ENCODE results near the gene CATSPERE.

The CATSPERE gene

DNA sequence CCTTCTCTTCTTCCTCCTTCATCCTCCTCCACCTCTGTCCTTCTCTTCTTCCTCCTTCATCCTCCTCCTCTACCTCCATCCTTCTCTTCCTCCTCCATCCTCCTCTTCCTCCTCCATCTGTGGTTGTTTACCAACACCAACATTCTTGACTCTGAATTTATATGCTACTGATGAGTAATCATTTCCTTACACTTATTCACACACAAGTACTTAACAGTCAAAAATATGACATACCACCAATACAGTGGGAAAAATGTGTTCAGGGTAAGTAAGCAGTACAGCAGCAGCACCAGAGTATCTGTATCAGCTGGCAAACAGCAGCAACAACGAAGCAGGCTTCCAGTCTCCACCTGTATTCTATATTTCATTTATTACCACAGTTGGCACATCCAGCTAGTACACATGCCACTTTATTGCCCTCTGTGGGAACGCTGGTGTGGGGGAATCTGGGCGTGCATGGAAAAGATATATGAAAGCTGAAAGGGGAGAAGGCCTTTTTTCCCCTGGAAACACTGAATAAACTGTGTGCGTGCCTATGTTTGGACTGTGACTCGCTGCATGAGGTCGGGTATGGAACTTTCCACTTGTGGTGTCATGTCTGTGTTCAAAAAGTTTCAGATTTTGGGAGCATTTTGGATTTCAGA, 25.4 kb upstream of the CATSPERE start:
- Histone ChIP-seq H3K36me3 (ENCODE audit: insufficient read depth, low read length) (peaks cover 25% of the 10 kb centered on the region), H3K4me1 (ENCODE audit: control insufficient read depth, insufficient read depth, low read length) (peaks cover 32% of the 10 kb centered on the region), H3K4me2 (ENCODE audit: low read length) (peak overlapping the region; percentile 52), H3K4me3 (ENCODE audit: low read length) (peak overlapping the region; percentile 0), H3K27me3 (ENCODE audit: control insufficient read depth, insufficient read depth, low read length) (no peaks in the 10 kb centered on the region), H3K9ac (ENCODE audit: low read depth, low read length) (peak overlapping the region; percentile 57), H3K9me3 (replicated peaks; ENCODE audit: low read length) (no peaks in the 10 kb centered on the region)

DNA sequence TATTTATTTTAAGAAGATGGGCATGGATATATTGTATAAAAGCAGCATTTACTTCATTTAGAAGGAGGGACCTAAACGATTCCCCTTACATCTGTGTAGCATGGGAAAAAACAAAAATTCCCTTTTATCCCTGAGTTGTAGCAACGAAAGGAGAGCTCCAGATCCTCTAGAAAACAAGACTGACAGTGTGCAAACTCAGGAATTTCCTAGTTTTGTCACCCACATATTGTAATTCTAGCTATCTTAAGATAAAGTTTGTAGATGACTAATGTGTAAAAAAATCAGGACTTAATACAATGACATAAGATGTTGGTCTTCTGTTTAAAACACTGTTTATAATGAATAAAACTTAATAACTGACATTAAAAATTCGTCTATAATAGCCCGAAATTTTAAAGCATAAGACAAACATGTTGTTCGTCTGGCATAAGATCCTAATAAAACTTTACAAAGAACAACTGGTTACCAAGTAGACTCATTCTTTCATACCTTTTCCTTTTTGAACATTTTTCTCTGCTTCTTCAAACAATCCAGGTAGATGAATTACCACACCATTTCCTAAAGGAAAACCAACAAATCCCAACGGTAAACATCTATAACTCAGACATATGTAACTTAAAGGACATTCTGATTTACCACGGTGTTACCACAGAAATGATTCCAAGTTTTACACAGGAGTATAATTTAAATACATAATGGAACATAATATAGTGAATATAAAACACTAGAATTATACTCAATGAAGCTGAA, 24.6 kb upstream of the CATSPERE start:
- peaks cover 17% of the 10 kb centered on the region for H3K36me3 ChIP-seq (ENCODE audit: insufficient read depth, low read length)
- H3K27me3 ChIP-seq (ENCODE audit: control insufficient read depth, insufficient read depth, low read length): no peaks in the 10 kb centered on the region

DNA sequence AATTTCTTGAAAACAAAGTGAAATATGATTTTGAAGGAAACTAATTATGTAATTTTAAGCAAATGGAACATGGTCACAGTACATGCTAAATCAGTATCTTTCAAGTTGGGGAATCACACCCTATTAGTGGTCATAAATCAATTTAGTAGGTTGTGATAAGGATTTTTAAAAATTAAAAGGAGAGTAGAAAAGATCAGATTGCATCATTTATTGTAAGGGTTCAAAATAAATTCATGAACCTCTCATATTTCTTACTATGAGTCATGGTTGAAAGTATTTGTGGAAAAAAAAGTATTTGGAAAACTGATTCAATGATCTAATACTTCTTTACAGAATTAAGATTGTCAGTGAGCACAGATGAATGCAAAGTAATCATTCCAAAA, 24.0 kb upstream of the CATSPERE start:
- Histone ChIP-seq H3K4me3 (ENCODE audit: low read length) (no peak overlapping the region), H3K9ac (ENCODE audit: low read depth, low read length) (peak overlapping the region; percentile 57), H3K4me2 (ENCODE audit: low read length) (peak overlapping the region; percentile 66), H3K4me1 (ENCODE audit: control insufficient read depth, insufficient read depth, low read length) (peaks cover 32% of the 10 kb centered on the region), H3K27me3 (ENCODE audit: control insufficient read depth, insufficient read depth, low read length) (no peaks in the 10 kb centered on the region), H3K9me3 (replicated peaks; ENCODE audit: low read length) (no peaks in the 10 kb centered on the region), H3K36me3 (ENCODE audit: insufficient read depth, low read length) (peaks cover 11% of the 10 kb centered on the region)

More for the DNA sequence above, 24.6 kb upstream of the CATSPERE start:
- peak overlapping the region; percentile 0 for H3K4me3 ChIP-seq (ENCODE audit: low read length)
- H3K4me1 ChIP-seq (ENCODE audit: control insufficient read depth, insufficient read depth, low read length): peaks cover 32% of the 10 kb centered on the region
- H3K9ac ChIP-seq (ENCODE audit: low read depth, low read length): peak overlapping the region; percentile 57
- no peaks in the 10 kb centered on the region for H3K9me3 ChIP-seq (replicated peaks; ENCODE audit: low read length)
- peak overlapping the region; percentile 66 for H3K4me2 ChIP-seq (ENCODE audit: low read length)

DNA sequence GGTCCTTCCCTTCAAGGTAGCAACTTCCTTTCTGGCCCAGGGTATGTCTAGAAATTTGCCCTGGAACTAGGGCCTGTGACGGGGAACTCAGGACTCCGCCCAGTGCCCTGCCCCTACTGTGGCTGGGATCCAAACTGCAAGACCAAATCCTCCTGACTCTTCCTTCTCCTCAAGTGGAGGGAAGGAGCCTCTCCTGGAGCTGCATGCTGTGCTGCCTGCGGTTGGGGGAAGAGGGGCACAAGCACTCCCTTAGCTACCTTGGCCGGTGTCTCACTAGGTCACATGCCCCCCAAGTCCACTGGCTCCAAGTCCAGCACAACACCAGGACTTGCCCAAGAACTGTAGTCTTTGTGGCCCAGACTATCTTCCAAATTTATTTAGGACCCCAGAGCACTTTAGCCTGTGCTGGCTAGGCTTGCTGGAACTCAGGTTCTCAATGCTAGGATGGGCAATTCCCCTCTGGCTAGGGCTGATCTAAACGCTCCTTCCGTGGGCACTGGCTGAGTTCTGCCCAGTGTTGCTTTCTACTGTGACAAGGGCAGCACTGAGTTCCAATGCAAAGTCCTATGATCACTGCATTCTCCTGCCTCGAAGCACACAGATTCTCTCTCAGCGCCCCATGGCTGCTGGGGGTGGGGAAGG, 21.6 kb upstream of the CATSPERE start:
- no peaks in the 10 kb centered on the region for H3K9me3 ChIP-seq (replicated peaks; ENCODE audit: low read length)
- H3K4me2 ChIP-seq (ENCODE audit: low read length): no peak overlapping the region
- H3K4me3 ChIP-seq (ENCODE audit: low read length): no peak overlapping the region
- peaks cover 32% of the 10 kb centered on the region for H3K4me1 ChIP-seq (ENCODE audit: control insufficient read depth, insufficient read depth, low read length)
- no peak overlapping the region for H3K9ac ChIP-seq (ENCODE audit: low read depth, low read length)
- no peaks in the 10 kb centered on the region for H3K27me3 ChIP-seq (ENCODE audit: control insufficient read depth, insufficient read depth, low read length)
- H3K36me3 ChIP-seq (ENCODE audit: insufficient read depth, low read length): peaks cover 6% of the 10 kb centered on the region

DNA sequence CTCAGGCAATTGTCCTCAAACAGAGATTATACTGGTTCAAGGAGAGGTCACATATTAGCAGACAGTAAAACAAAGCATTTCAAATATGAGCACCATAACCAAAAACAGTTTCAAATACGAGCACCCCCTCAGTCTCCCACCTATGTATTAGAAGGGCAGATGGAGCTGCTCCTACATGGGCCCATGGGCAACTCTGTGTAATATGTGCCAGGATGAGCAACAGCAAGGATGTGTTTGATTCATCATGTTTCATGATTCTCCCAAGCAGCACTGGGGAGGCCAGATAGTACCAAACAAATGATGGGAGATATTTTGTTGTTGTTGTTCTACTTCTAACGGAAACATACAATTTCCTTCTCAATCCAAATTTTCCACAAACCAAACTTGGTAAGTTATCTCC, 18.2 kb upstream of the CATSPERE start:
- Histone ChIP-seq H3K4me2 (ENCODE audit: low read length) (no peak overlapping the region), H3K36me3 (ENCODE audit: insufficient read depth, low read length) (peaks cover 4% of the 10 kb centered on the region), H3K4me1 (ENCODE audit: control insufficient read depth, insufficient read depth, low read length) (peaks cover 18% of the 10 kb centered on the region), H3K27me3 (ENCODE audit: control insufficient read depth, insufficient read depth, low read length) (no peaks in the 10 kb centered on the region), H3K4me3 (ENCODE audit: low read length) (no peak overlapping the region), H3K9ac (ENCODE audit: low read depth, low read length) (no peak overlapping the region), H3K9me3 (replicated peaks; ENCODE audit: low read length) (no peaks in the 10 kb centered on the region)

- Histone ChIP-seq H3K36me3 (ENCODE audit: insufficient read depth, low read length) (peaks cover 5% of the 10 kb centered on the region), H3K9ac (ENCODE audit: low read depth, low read length) (peak overlapping the region; percentile 2), H3K4me2 (ENCODE audit: low read length) (no peak overlapping the region), H3K9me3 (replicated peaks; ENCODE audit: low read length) (no peaks in the 10 kb centered on the region), H3K27me3 (ENCODE audit: control insufficient read depth, insufficient read depth, low read length) (no peaks in the 10 kb centered on the region), H3K4me3 (ENCODE audit: low read length) (no peak overlapping the region), H3K4me1 (ENCODE audit: control insufficient read depth, insufficient read depth, low read length) (peaks cover 28% of the 10 kb centered on the region)
Measured at GRCh38 chr1:244444854-244445253, 16.2 kb upstream of the CATSPERE start.

- Histone ChIP-seq H3K36me3 (ENCODE audit: insufficient read depth, low read length) (peaks cover 7% of the 10 kb centered on the region), H3K4me2 (ENCODE audit: low read length) (no peak overlapping the region), H3K4me3 (ENCODE audit: low read length) (no peak overlapping the region), H3K9ac (ENCODE audit: low read depth, low read length) (peak overlapping the region; percentile 2), H3K9me3 (replicated peaks; ENCODE audit: low read length) (no peaks in the 10 kb centered on the region), H3K27me3 (ENCODE audit: control insufficient read depth, insufficient read depth, low read length) (no peaks in the 10 kb centered on the region), H3K4me1 (ENCODE audit: control insufficient read depth, insufficient read depth, low read length) (peaks cover 33% of the 10 kb centered on the region)
Measured at GRCh38 chr1:244445320-244446181, 15.5 kb upstream of the CATSPERE start.

DNA sequence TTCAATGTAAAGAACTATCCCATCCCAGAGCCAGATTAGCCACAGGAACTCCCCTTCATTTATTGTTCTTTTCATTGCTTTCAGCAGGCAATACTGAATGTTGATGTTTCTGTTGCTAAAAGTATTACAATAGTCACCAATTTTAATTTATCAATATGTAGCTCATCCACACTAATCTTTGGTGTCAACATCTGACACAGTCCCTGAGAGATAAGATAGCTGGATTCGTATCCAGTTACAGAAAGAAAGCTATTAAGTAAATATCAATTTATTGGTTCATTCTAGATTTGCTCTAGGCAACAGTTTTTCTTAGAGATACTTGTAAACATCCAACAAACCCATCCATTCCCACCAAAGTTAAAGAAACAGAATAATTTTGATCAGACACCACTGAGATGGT, 14.0 kb upstream of the CATSPERE start:
- no peak overlapping the region for H3K4me3 ChIP-seq (ENCODE audit: low read length)
- H3K9ac ChIP-seq (ENCODE audit: low read depth, low read length): no peak overlapping the region
- peaks cover 7% of the 10 kb centered on the region for H3K36me3 ChIP-seq (ENCODE audit: insufficient read depth, low read length)
- H3K4me1 ChIP-seq (ENCODE audit: control insufficient read depth, insufficient read depth, low read length): peaks cover 33% of the 10 kb centered on the region
- no peaks in the 10 kb centered on the region for H3K9me3 ChIP-seq (replicated peaks; ENCODE audit: low read length)
- H3K4me2 ChIP-seq (ENCODE audit: low read length): no peak overlapping the region
- H3K27me3 ChIP-seq (ENCODE audit: control insufficient read depth, insufficient read depth, low read length): no peaks in the 10 kb centered on the region

- Histone ChIP-seq H3K27me3 (ENCODE audit: control insufficient read depth, insufficient read depth, low read length) (no peaks in the 10 kb centered on the region), H3K4me2 (ENCODE audit: low read length) (no peak overlapping the region), H3K9me3 (replicated peaks; ENCODE audit: low read length) (no peaks in the 10 kb centered on the region), H3K36me3 (ENCODE audit: insufficient read depth, low read length) (peaks cover 7% of the 10 kb centered on the region), H3K9ac (ENCODE audit: low read depth, low read length) (no peak overlapping the region), H3K4me3 (ENCODE audit: low read length) (no peak overlapping the region), H3K4me1 (ENCODE audit: control insufficient read depth, insufficient read depth, low read length) (peaks cover 33% of the 10 kb centered on the region)
Measured at GRCh38 chr1:244447552-244447951, 13.5 kb upstream of the CATSPERE start.

- H3K4me1 ChIP-seq (ENCODE audit: control insufficient read depth, insufficient read depth, low read length): peaks cover 33% of the 10 kb centered on the region
- H3K9ac ChIP-seq (ENCODE audit: low read depth, low read length): no peak overlapping the region
- no peaks in the 10 kb centered on the region for H3K9me3 ChIP-seq (replicated peaks; ENCODE audit: low read length)
- H3K27me3 ChIP-seq (ENCODE audit: control insufficient read depth, insufficient read depth, low read length): no peaks in the 10 kb centered on the region
- H3K36me3 ChIP-seq (ENCODE audit: insufficient read depth, low read length): peaks cover 7% of the 10 kb centered on the region
- H3K4me3 ChIP-seq (ENCODE audit: low read length): no peak overlapping the region
- H3K4me2 ChIP-seq (ENCODE audit: low read length): peak overlapping the region; percentile 45
Measured at GRCh38 chr1:244448279-244449036, 12.6 kb upstream of the CATSPERE start.

Data from skeletal muscle satellite cell (primary cell).